HG03139 (cell line): ENCODE results near the gene LBHD2.
"Not testable (repeated sequence)": the region's sequence is repeated elsewhere in the genome, so short reads cannot be mapped to it uniquely, and the experiment has no call there.

Experiments used
- ATAC-seq: cut with Tn5 transposase; IDR thresholded peaks from one replicate; pipeline ENCODE4 v1.9.1; 2021; ENCODE audit not compliant: unreplicated experiment

The LBHD2 gene

GRCh38 chr14:103117499-103117898 is 33.5 kb downstream of the LBHD2 start:
- not testable (repeated sequence) for ATAC-seq

GRCh38 chr14:103118018-103118662 is 34.1 kb downstream of the LBHD2 start:
- ATAC-seq: no peak

- no peak for ATAC-seq
These were observed 34.8 kb downstream of the LBHD2 start for GRCh38 chr14:103118663-103119404.

- not testable (repeated sequence) for ATAC-seq
These were observed 35.5 kb downstream of the LBHD2 start for GRCh38 chr14:103119527-103119926.

GRCh38 chr14:103121121-103121845 is 37.3 kb downstream of the LBHD2 start:
- no peak for ATAC-seq

GRCh38 chr14:103121846-103122584 is 38.0 kb downstream of the LBHD2 start:
- ATAC-seq: no peak

- no peak for ATAC-seq
These were observed 38.6 kb downstream of the LBHD2 start for GRCh38 chr14:103122585-103122946.

GRCh38 chr14:103122947-103123633 is 39.1 kb downstream of the LBHD2 start, which contains the start of gene TNFAIP2:
TNFAIP2 (plus strand) TSS chr14:103123461; CDS start chr14:103126458, 2,997 bp downstream.
- ATAC-seq: no peak

- no peak for ATAC-seq
These were observed 39.9 kb downstream of the LBHD2 start for GRCh38 chr14:103123634-103124500.

- ATAC-seq: no peak
These were observed 40.5 kb downstream of the LBHD2 start for GRCh38 chr14:103124501-103125001.

GRCh38 chr14:103125098-103126070 is 41.4 kb downstream of the LBHD2 start:
- no peak for ATAC-seq

GRCh38 chr14:103126088-103126872 is 42.3 kb downstream of the LBHD2 start:
- ATAC-seq: no peak

GRCh38 chr14:103126873-103127304 is 42.9 kb downstream of the LBHD2 start:
- no peak for ATAC-seq

- ATAC-seq: no peak
These were observed 43.3 kb downstream of the LBHD2 start for GRCh38 chr14:103127356-103127755.

GRCh38 chr14:103127861-103128598 is 44.0 kb downstream of the LBHD2 start:
- no peak for ATAC-seq

GRCh38 chr14:103128631-103129300 is 44.8 kb downstream of the LBHD2 start:
- no peak for ATAC-seq
